ENCODE results near the gene CCDC152. TPM values are rescaled to one million over a fixed set of nuclear protein-coding genes. Genes with fewer than 3 reads are reported as not detected.

Gene CCDC152
- total RNA-seq, 1 experiment from 2014 or later = not detected

- intact Hi-C loops (cut with micrococcal nuclease) = no loop called here
- H3K9ac ChIP-seq (ENCODE audit: low read length) = no peak overlapping the region
- DNase-seq (ENCODE audit: low read depth, low spot score) (no peak), ATAC-seq (no peak)
- TF ChIP-seq EGR1 (IDR thresholded peaks at IDR 0.05; ENCODE audit: low read depth) (no peak), RAD21 (IDR thresholded peaks at IDR 0.05; ENCODE audit: low read depth) (no peak), ZFX (IDR thresholded peaks at IDR 0.05) (no peak), REST (IDR thresholded peaks at IDR 0.05; ENCODE audit: low read depth) (no peak), FOSL1 (IDR thresholded peaks at IDR 0.05; ENCODE audit: low read depth) (no peak), CEBPB (IDR thresholded peaks at IDR 0.05; ENCODE audit: low read depth) (no peak), TCF7L2 (IDR thresholded peaks at IDR 0.05; ENCODE audit: borderline replicate concordance, extremely low read depth, insufficient read depth, insufficient read length) (no peak), POLR2A (IDR thresholded peaks at IDR 0.05; ENCODE audit: borderline replicate concordance, extremely low read depth, insufficient read depth, insufficient read length) (no peak), ZBTB33 (IDR thresholded peaks at IDR 0.05; ENCODE audit: extremely low read depth, insufficient replicate concordance, low read length) (no peak), CBX3 (IDR thresholded peaks at IDR 0.05; ENCODE audit: low read depth) (no peak), SIN3A (IDR thresholded peaks at IDR 0.05; ENCODE audit: low read depth) (no peak), EZH2phosphoT487 (IDR thresholded peaks at IDR 0.05; ENCODE audit: borderline replicate concordance) (no peak), CTCF (IDR thresholded peaks at IDR 0.05 in 2 of 3, conservative IDR thresholded peaks at IDR 0.05 in 1 of 3; ENCODE audit: borderline replicate concordance in 1 of 3, insufficient read depth in 1 of 3, low read depth in 2 of 3, low read length in 2 of 3) (no peak), ZNF274 (IDR thresholded peaks at IDR 0.05; ENCODE audit: low read depth, low read length) (no peak)
- no peaks in the 10 kb centered on the region for H3K4me1 ChIP-seq (ENCODE audit: control insufficient read depth in 1 of 2, insufficient read depth in 2 of 2, low read length in 2 of 2)
- H3K36me3 ChIP-seq (ENCODE audit: control insufficient read depth in 1 of 2, insufficient read depth in 2 of 2, low read length in 2 of 2) = no peaks in the 10 kb centered on the region
- no peaks in the 10 kb centered on the region for H3K79me2 ChIP-seq (ENCODE audit: insufficient read depth, low read length)
- no peak overlapping the region for H3K4me2 ChIP-seq (ENCODE audit: low read length)
- H4K20me1 ChIP-seq (ENCODE audit: insufficient read depth) = no peaks in the 10 kb centered on the region
- no peak overlapping the region for H3K27ac ChIP-seq (ENCODE audit: low read depth, low read length)
- no peak overlapping the region for H3K4me3 ChIP-seq (replicated peaks in 1 of 2; ENCODE audit: low read depth in 1 of 2, low read length in 2 of 2)
- no peaks in the 10 kb centered on the region for H3K9me2 ChIP-seq (ENCODE audit: insufficient read depth)
- H2AFZ ChIP-seq (ENCODE audit: low read depth, low read length, poor library complexity, severe bottlenecking) = no peak overlapping the region
- ChIA-PET RAD21 (ENCODE audit: low non-redundant PET in 1 of 2, low total read pairs in 2 of 2, uncharacterized antibody in 2 of 2, unreplicated experiment in 2 of 2) (no interaction called here), CTCF (no interaction called here), POLR2A (no interaction called here)
- no peaks in the 10 kb centered on the region for H3K27me3 ChIP-seq (ENCODE audit: insufficient read depth, low read length)
- no TSS peak for BruUV-seq (replicated peaks)
- H3K9me3 ChIP-seq (ENCODE audit: control insufficient read depth in 1 of 2, insufficient read depth in 1 of 2, low read depth in 1 of 2, low read length in 2 of 2) = peaks cover 0 to 10% of the 10 kb centered on the region in 2 experiments; a peak in 1 of 4 replicates
Observed at GRCh38 chr5:42781584-42781983, 25.0 kb downstream of the CCDC152 start.
